Stomach (tissue), 4 donors: ENCODE results near the gene VGLL1.

Experiments
- EP300 ChIP-seq: sonication (generic); formaldehyde crosslinking; IDR thresholded peaks from one replicate; pipeline ENCODE4 v1.6.1; 2017; ENCODE audit warnings: antibody characterized with exemption
- TF ChIP-seq, protein P1 (sequence below), 7 experiments: fragments of 450-650 bp in 4 of 7; fragments of 200-600 bp in 3 of 7; sonication (generic) in 3 of 7; IDR thresholded peaks; one replicate each; pipeline ENCODE4 v1.5.1; 2016 to 2019; ENCODE audit warnings: antibody characterized with exemption in 7 of 7, control low read depth in 2 of 7, mild to moderate bottlenecking in 1 of 7

GRCh38 chrX:136600059-136600458 is 68.0 kb downstream of the VGLL1 start:
- TF ChIP-seq, protein P1, sequence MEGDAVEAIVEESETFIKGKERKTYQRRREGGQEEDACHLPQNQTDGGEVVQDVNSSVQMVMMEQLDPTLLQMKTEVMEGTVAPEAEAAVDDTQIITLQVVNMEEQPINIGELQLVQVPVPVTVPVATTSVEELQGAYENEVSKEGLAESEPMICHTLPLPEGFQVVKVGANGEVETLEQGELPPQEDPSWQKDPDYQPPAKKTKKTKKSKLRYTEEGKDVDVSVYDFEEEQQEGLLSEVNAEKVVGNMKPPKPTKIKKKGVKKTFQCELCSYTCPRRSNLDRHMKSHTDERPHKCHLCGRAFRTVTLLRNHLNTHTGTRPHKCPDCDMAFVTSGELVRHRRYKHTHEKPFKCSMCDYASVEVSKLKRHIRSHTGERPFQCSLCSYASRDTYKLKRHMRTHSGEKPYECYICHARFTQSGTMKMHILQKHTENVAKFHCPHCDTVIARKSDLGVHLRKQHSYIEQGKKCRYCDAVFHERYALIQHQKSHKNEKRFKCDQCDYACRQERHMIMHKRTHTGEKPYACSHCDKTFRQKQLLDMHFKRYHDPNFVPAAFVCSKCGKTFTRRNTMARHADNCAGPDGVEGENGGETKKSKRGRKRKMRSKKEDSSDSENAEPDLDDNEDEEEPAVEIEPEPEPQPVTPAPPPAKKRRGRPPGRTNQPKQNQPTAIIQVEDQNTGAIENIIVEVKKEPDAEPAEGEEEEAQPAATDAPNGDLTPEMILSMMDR (IDR thresholded peaks at IDR 0.05), result no peak
- TF ChIP-seq EP300, result no peak
